SK-N-SH (cell line): ENCODE results near the gene PGAM2. TPM values are rescaled to one million over a fixed set of nuclear protein-coding genes. Genes with fewer than 3 reads are reported as not detected.

ENCODE experiments used
- CTCF ChIA-PET: fragments of 300-600, 350-600 bp; formaldehyde crosslinking; extraction: SDS; loops from one replicate; lab custom pipeline; 2021; lab: Yijun Ruan, JAX
- POLR2A ChIA-PET: fragments of 350-600 bp; sonication (Branson Sonifier 250); formaldehyde crosslinking; extraction: SDS; loops from one replicate; lab custom pipeline; 2020; ENCODE audit warnings: antibody characterized with exemption, inconsistent platforms; lab: Yijun Ruan, JAX
- DNase-seq: peaks from one replicate; pipeline ENCODE4 v3.0.0; 2012
- H2AFZ ChIP-seq: fragments of 200-600 bp; sonication (generic); 2 replicates; pipeline ENCODE4 v1.8.1; 2016; ENCODE audit warnings: antibody characterized with exemption, mild to moderate bottlenecking, low read depth
- H3F3A ChIP-seq: fragments of 200-600 bp; sonication (generic); replicated peaks from 2 replicates; pipeline ENCODE3; 2016; ENCODE audit warnings: antibody characterized with exemption, mild to moderate bottlenecking; ENCODE audit not compliant: insufficient read depth
- H3K27ac ChIP-seq, 2 experiments: fragments of 200-500 bp in 1 of 2; fragments of 200-600 bp in 1 of 2; sonication (Bioruptor generic) in 1 of 2; sonication (generic), shearing (Covaris generic) in 1 of 2; 2 replicates each; pipeline versions ENCODE4 v1.5.1 to v1.6.1; 2014 to 2016; ENCODE audit warnings: low read depth in 2 of 2, inconsistent platforms in 1 of 2, low read length in 1 of 2, mild to moderate bottlenecking in 1 of 2, mixed read lengths in 1 of 2
- H3K27me3 ChIP-seq: fragments of 200-600 bp; sonication (generic), shearing (Covaris generic); 2 replicates; pipeline ENCODE4 v1.6.1; 2016; ENCODE audit warnings: mixed run types; ENCODE audit not compliant: insufficient read depth
- H3K36me3 ChIP-seq, 2 experiments: fragments of 200-500 bp in 1 of 2; fragments of 200-600 bp in 1 of 2; sonication (Bioruptor generic) in 1 of 2; sonication (generic) in 1 of 2; replicated peaks in 1 of 2; 2 replicates each; pipeline versions ENCODE3 to v1.5.1; 2014 to 2016; ENCODE audit warnings: low read length in 1 of 2, mild to moderate bottlenecking in 1 of 2; ENCODE audit not compliant: insufficient read depth in 2 of 2, control insufficient read depth in 1 of 2
- H3K4me1 ChIP-seq, 2 experiments: fragments of 200-500 bp in 1 of 2; fragments of 200-600 bp in 1 of 2; sonication (Bioruptor generic) in 1 of 2; sonication (generic), shearing (Covaris generic) in 1 of 2; 2 replicates each; pipeline versions ENCODE4 v1.5.1 to v1.6.1; 2014 to 2016; ENCODE audit warnings: low read depth in 1 of 2, low read length in 1 of 2, mixed run types in 1 of 2; ENCODE audit not compliant: insufficient read depth in 2 of 2, control insufficient read depth in 1 of 2
- H3K4me2 ChIP-seq: fragments of 200-600 bp; sonication (generic), shearing (Covaris generic); 2 replicates; pipeline ENCODE4 v1.6.1; 2017; ENCODE audit warnings: mixed run types
- H3K4me3 ChIP-seq, 2 experiments: fragments of 200-500 bp in 1 of 2; fragments of 200-600 bp in 1 of 2; sonication (Bioruptor generic) in 1 of 2; sonication (generic), shearing (Covaris generic) in 1 of 2; 2 replicates each; pipeline versions ENCODE4 v1.5.1 to v1.8.1; 2014 to 2016; ENCODE audit warnings: low read depth in 2 of 2, inconsistent platforms in 1 of 2, low read length in 1 of 2, mild to moderate bottlenecking in 1 of 2, mixed read lengths in 1 of 2, moderate library complexity in 1 of 2
- H3K79me2 ChIP-seq: fragments of 200-600 bp; sonication (generic); 2 replicates; pipeline ENCODE4 v1.8.1; 2017; ENCODE audit warnings: mild to moderate bottlenecking; ENCODE audit not compliant: insufficient read depth
- H3K9ac ChIP-seq: fragments of 200-600 bp; sonication (generic); 2 replicates; pipeline ENCODE4 v1.6.1; 2017; ENCODE audit warnings: mixed run types
- H3K9me2 ChIP-seq: fragments of 200-600 bp; sonication (generic); 2 replicates; pipeline ENCODE4 v1.6.1; 2017; ENCODE audit warnings: mixed run types
- H3K9me3 ChIP-seq: fragments of 200-600 bp; sonication (generic); 2 replicates; pipeline ENCODE4 v1.6.1; 2017; ENCODE audit warnings: mixed run types, mild to moderate bottlenecking, moderate library complexity
- H4K20me1 ChIP-seq: fragments of 200-600 bp; sonication (generic); 2 replicates; pipeline ENCODE4 v1.6.1; 2017; ENCODE audit warnings: mild to moderate bottlenecking, mixed run types; ENCODE audit not compliant: insufficient read depth
- EP300 ChIP-seq, 2 experiments: IDR thresholded peaks; 2 replicates each; pipeline versions ENCODE4 v1.4.0 to v1.6.1; 2012; ENCODE audit warnings: borderline replicate concordance in 1 of 2, low read depth in 1 of 2, low read length in 1 of 2
- EZH2phosphoT487 ChIP-seq: fragments of 200-600 bp; sonication (generic); IDR thresholded peaks from 2 replicates; pipeline ENCODE4 v1.6.1; 2017; ENCODE audit warnings: low read depth, mixed run types, mild to moderate bottlenecking, antibody characterized with exemption, moderate library complexity, borderline replicate concordance
- FOXM1 ChIP-seq: IDR thresholded peaks from 2 replicates; pipeline ENCODE4 v1.4.0; 2012; ENCODE audit warnings: low read depth, mild to moderate bottlenecking
- JUND ChIP-seq: IDR thresholded peaks from 2 replicates; pipeline ENCODE4 v1.4.0; 2012
- NFIC ChIP-seq: IDR thresholded peaks from 2 replicates; pipeline ENCODE4 v1.4.0; 2012; ENCODE audit warnings: borderline replicate concordance
- REST ChIP-seq: IDR thresholded peaks from 2 replicates; pipeline ENCODE4 v1.6.1; 2012; ENCODE audit warnings: mild to moderate bottlenecking, low read depth, low read length, moderate library complexity
- RXRA ChIP-seq: IDR thresholded peaks from 2 replicates; pipeline ENCODE4 v1.4.0; 2012; ENCODE audit warnings: low read depth, mild to moderate bottlenecking, borderline replicate concordance
- SIN3A ChIP-seq: IDR thresholded peaks from 2 replicates; pipeline ENCODE4 v1.6.1; 2012; ENCODE audit warnings: low read depth, mild to moderate bottlenecking, low read length, moderate library complexity, borderline replicate concordance
- TEAD4 ChIP-seq: IDR thresholded peaks from 2 replicates; pipeline ENCODE4 v1.4.0; 2012; ENCODE audit warnings: mild to moderate bottlenecking, borderline replicate concordance; ENCODE audit not compliant: insufficient read depth
- USF2 ChIP-seq: fragments of 150-350 bp; IDR thresholded peaks from 2 replicates; pipeline ENCODE4 v1.6.1; 2017; ENCODE audit warnings: antibody characterized with exemption, low read length, low read depth, borderline replicate concordance
- WGBS: methylation state at CpG from one replicate; pipeline ENCODE4 v1.1.6; 2017; ENCODE audit warnings: low lambda C conversion rate; 5-methylcytosine and 5-hydroxymethylcytosine counted together
- polyA plus RNA-seq, 3 experiments: library from polyadenylated mRNA; depleted of rRNA; stranded (reverse); fragments of >200 nt; gene quantifications; 2 replicates each; pipeline ENCODE4 v1.2.3, GENCODE V29; 2012

Gene PGAM2
- polyA plus RNA-seq, 1 of the 3 experiments (the other 2 are of a cell fraction): 0.79 TPM

GRCh38 chr7:44076101-44076895, 10.9 kb upstream of the PGAM2 start:
- Histone ChIP-seq H3K27me3 (no peaks in the 10 kb centered on the region), H3K36me3 (peaks cover 22 to 69% of the 10 kb centered on the region in 2 experiments)

More at GRCh38 chr7:44076101-44076895, 10.9 kb upstream of the PGAM2 start:
- ChIA-PET POLR2A (interaction anchor here (0.7 to 1.8 kb wide), 2 partner anchors 32 to 48 kb away, joined by 3 to 6 read pairs; partner anchors contain the start of gene DBNL), CTCF (interaction anchor here (0.7 to 1.5 kb wide), 6 partner anchors 9 to 46 kb away, joined by 3 to 6 read pairs (median 3); no protein-coding TSS in a partner anchor)
- H3K9me3 ChIP-seq: no peaks in the 10 kb centered on the region
- no peak overlapping the region for H3K27ac ChIP-seq
- no peak for TF ChIP-seq JUND
- TF ChIP-seq REST: no peak
- TF ChIP-seq NFIC: no peak
- TF ChIP-seq FOXM1: no peak
- TF ChIP-seq SIN3A: no peak
- TF ChIP-seq EZH2phosphoT487: no peak
- TF ChIP-seq USF2: no peak
- no peak for TF ChIP-seq TEAD4
- no peak for TF ChIP-seq EP300 (IDR thresholded peaks at IDR 0.05; ENCODE audit: borderline replicate concordance in 1 of 2, low read depth in 1 of 2, low read length in 1 of 2)
- TF ChIP-seq RXRA: no peak
- H3K9ac ChIP-seq: no peak overlapping the region
- H3K4me1 ChIP-seq: peaks cover 10 to 23% of the 10 kb centered on the region in 2 experiments
- DNase-seq: no peak
- no peaks in the 10 kb centered on the region for H4K20me1 ChIP-seq
- no peak overlapping the region for H3K4me3 ChIP-seq
- peaks cover 24% of the 10 kb centered on the region for H3F3A ChIP-seq
- H3K9me2 ChIP-seq: no peaks in the 10 kb centered on the region
- peaks cover 12% of the 10 kb centered on the region for H3K79me2 ChIP-seq
- H2AFZ ChIP-seq: no peak overlapping the region
- H3K4me2 ChIP-seq: no peak overlapping the region
- 99% methylated on average over 19 of the region's 20 CpGs for WGBS
